GM15510 (cell line): Measurements from ENCODE around the gene CABP7.

Experiments
- POLR2A ChIP-seq: IDR thresholded peaks from 3 replicates; pipeline ENCODE4 v1.6.1; 2011; ENCODE audit warnings: borderline replicate concordance; ENCODE audit not compliant: insufficient read length; ENCODE audit errors: extremely low read depth

CABP7 gene

GRCh38 chr22:29748248-29748893, 28.6 kb downstream of the CABP7 start:
- TF ChIP-seq POLR2A = no peak

GRCh38 chr22:29750029-29750428, 30.2 kb downstream of the CABP7 start:
- no peak for TF ChIP-seq POLR2A

- TF ChIP-seq POLR2A = no peak
Observed at GRCh38 chr22:29750559-29751538, 31.0 kb downstream of the CABP7 start.

GRCh38 chr22:29751669-29752068, 31.9 kb downstream of the CABP7 start:
- TF ChIP-seq POLR2A = no peak

- TF ChIP-seq POLR2A = no peak
Observed at GRCh38 chr22:29753808-29754657, 34.2 kb downstream of the CABP7 start.

GRCh38 chr22:29755889-29756288, 36.1 kb downstream of the CABP7 start:
- TF ChIP-seq POLR2A = no peak

- TF ChIP-seq POLR2A = no peak
Observed at GRCh38 chr22:29756341-29756740, 36.5 kb downstream of the CABP7 start.

- no peak for TF ChIP-seq POLR2A
Observed at GRCh38 chr22:29757096-29757495, 37.3 kb downstream of the CABP7 start.

GRCh38 chr22:29758068-29758622, 38.3 kb downstream of the CABP7 start:
- no peak for TF ChIP-seq POLR2A

- TF ChIP-seq POLR2A = no peak
Observed at GRCh38 chr22:29758959-29759358, 39.2 kb downstream of the CABP7 start.

GRCh38 chr22:29762263-29762662, 42.5 kb downstream of the CABP7 start:
- no peak for TF ChIP-seq POLR2A

GRCh38 chr22:29765905-29766631, 46.3 kb downstream of the CABP7 start:
- TF ChIP-seq POLR2A = no peak

GRCh38 chr22:29766632-29767170, 46.9 kb downstream of the CABP7 start, which contains the start of gene ZMAT5:
ZMAT5 (minus strand) TSS chr22:29767007; CDS start chr22:29748544, 18,463 bp downstream.
- peak; percentile 67 for TF ChIP-seq POLR2A
